MM.1S (cell line): ENCODE data around the gene HGFAC.

ENCODE experiments used
- DNase-seq: peaks from one replicate; pipeline ENCODE4 v3.0.0-alpha.2; 2015
- H2AFZ ChIP-seq: fragments of 300-600 bp; sonication (generic); 2 replicates; pipeline ENCODE4 v1.6.0; 2016; ENCODE audit warnings: antibody characterized with exemption, low read length
- H3F3A ChIP-seq: fragments of 300-600 bp; sonication (generic); 2 replicates; pipeline ENCODE4 v1.6.1; 2016; ENCODE audit warnings: mild to moderate bottlenecking, antibody characterized with exemption, low read length, moderate library complexity, mixed read lengths; ENCODE audit not compliant: insufficient read depth
- H3K27ac ChIP-seq: fragments of 300-600 bp; sonication (generic); 2 replicates; pipeline ENCODE4 v1.5.1; 2016; ENCODE audit warnings: mild to moderate bottlenecking, low read length
- H3K27me3 ChIP-seq: fragments of 300-600 bp; sonication (generic); replicated peaks from 2 replicates; pipeline ENCODE4 v1.6.0; 2016; ENCODE audit warnings: low read length; ENCODE audit not compliant: insufficient read depth
- H3K36me3 ChIP-seq: fragments of 300-600 bp; sonication (generic); replicated peaks from 2 replicates; pipeline ENCODE4 v1.6.1; 2016; ENCODE audit warnings: mild to moderate bottlenecking, low read length, mixed read lengths; ENCODE audit not compliant: insufficient read depth
- H3K4me1 ChIP-seq: fragments of 300-600 bp; sonication (generic); 2 replicates; pipeline ENCODE4 v1.6.1; 2016; ENCODE audit warnings: low read length, mixed read lengths
- H3K4me2 ChIP-seq: fragments of 300-600 bp; sonication (generic); 2 replicates; pipeline ENCODE4 v1.6.0; 2016; ENCODE audit warnings: low read depth, low read length
- H3K4me3 ChIP-seq: fragments of 300-600 bp; sonication (generic); 2 replicates; pipeline ENCODE4 v1.5.1; 2016; ENCODE audit warnings: low read length, mixed read lengths
- H3K79me2 ChIP-seq: fragments of 300-600 bp; sonication (generic); 2 replicates; pipeline ENCODE4 v1.6.1; 2016; ENCODE audit warnings: mixed run types, low read length, mixed read lengths
- H3K9ac ChIP-seq: fragments of 300-600 bp; sonication (generic); 2 replicates; pipeline ENCODE4 v1.6.1; 2016; ENCODE audit warnings: low read length, mixed read lengths
- H3K9me2 ChIP-seq: fragments of 300-600 bp; sonication (generic); replicated peaks from 2 replicates; pipeline ENCODE4 v1.6.1; 2016; ENCODE audit warnings: mild to moderate bottlenecking, low read length, mixed read lengths; ENCODE audit not compliant: insufficient read depth
- H3K9me3 ChIP-seq: fragments of 300-600 bp; sonication (generic); replicated peaks from 2 replicates; pipeline ENCODE4 v1.6.1; 2016; ENCODE audit warnings: mild to moderate bottlenecking, low read length, mixed read lengths; ENCODE audit not compliant: insufficient read depth
- H4K20me1 ChIP-seq: fragments of 300-600 bp; sonication (generic); 2 replicates; pipeline ENCODE4 v1.6.1; 2016; ENCODE audit warnings: mild to moderate bottlenecking, low read length, moderate library complexity, mixed read lengths; ENCODE audit not compliant: insufficient read depth
- EZH2 ChIP-seq: fragments of 300-600 bp; sonication (generic); optimal IDR thresholded peaks from 2 replicates; pipeline ENCODE3; 2017; ENCODE audit warnings: low read depth, mild to moderate bottlenecking, antibody characterized with exemption, low read length, mixed read lengths
- EZH2phosphoT487 ChIP-seq: fragments of 300-600 bp; sonication (generic); IDR thresholded peaks from 2 replicates; pipeline ENCODE4 v1.6.1; 2018; ENCODE audit warnings: antibody characterized with exemption, low read length
- TF ChIP-seq, protein P1 (sequence below): fragments of 300-600 bp; sonication (generic); IDR thresholded peaks from 2 replicates; pipeline ENCODE4 v1.5.1; 2016; ENCODE audit warnings: antibody characterized with exemption, low read length, mixed read lengths

HGFAC gene

DNA sequence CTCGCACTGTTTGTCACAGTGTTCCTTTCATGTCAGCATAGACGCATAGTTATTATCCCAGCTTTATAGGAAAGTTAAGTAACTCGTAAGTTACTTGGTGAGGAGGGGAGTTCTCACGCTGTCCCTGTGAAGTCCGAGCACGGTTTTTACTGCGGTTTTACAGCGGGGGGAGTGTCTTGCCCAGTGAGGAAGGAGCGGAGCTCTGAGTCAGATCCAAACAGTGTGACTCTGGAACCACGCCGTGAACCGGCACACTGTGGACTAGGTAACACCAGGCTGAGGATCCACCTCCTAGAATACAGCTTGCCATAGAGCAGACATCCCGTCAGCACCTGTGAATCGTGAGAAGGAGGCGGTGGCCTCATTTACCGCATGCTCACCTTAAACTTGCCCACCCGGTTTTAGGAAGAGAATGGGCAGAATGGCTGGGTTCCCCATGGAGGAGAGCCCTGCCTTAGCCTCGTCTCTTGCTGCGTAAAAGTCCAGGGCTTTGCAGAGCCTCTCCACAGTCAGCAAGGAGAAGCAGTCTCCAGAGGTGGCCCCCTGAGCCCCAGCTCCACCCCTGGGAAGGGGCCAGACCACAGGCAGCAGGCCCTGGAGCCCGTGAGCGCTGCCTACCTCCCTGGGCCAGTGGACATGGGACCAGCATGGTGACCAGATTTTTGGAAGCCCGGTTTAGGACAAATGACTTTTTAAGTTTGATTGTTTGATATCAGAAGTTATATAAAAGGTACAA lies 40.2 kb upstream of the HGFAC start:
- no peaks in the 10 kb centered on the region for H3K27me3 ChIP-seq
- H3K79me2 ChIP-seq, result no peaks in the 10 kb centered on the region
- H3K4me1 ChIP-seq, result no peaks in the 10 kb centered on the region
- no peaks in the 10 kb centered on the region for H3K36me3 ChIP-seq
- no peak for TF ChIP-seq EZH2
- H3F3A ChIP-seq, result no peaks in the 10 kb centered on the region
- no peaks in the 10 kb centered on the region for H3K9me2 ChIP-seq
- no peak overlapping the region for H3K4me3 ChIP-seq
- no peaks in the 10 kb centered on the region for H4K20me1 ChIP-seq
- no peak overlapping the region for H3K27ac ChIP-seq
- no peaks in the 10 kb centered on the region for H3K9me3 ChIP-seq
- DNase-seq, result no peak
- H3K4me2 ChIP-seq, result no peak overlapping the region
- H3K9ac ChIP-seq, result no peak overlapping the region
- H2AFZ ChIP-seq, result no peak overlapping the region

DNA sequence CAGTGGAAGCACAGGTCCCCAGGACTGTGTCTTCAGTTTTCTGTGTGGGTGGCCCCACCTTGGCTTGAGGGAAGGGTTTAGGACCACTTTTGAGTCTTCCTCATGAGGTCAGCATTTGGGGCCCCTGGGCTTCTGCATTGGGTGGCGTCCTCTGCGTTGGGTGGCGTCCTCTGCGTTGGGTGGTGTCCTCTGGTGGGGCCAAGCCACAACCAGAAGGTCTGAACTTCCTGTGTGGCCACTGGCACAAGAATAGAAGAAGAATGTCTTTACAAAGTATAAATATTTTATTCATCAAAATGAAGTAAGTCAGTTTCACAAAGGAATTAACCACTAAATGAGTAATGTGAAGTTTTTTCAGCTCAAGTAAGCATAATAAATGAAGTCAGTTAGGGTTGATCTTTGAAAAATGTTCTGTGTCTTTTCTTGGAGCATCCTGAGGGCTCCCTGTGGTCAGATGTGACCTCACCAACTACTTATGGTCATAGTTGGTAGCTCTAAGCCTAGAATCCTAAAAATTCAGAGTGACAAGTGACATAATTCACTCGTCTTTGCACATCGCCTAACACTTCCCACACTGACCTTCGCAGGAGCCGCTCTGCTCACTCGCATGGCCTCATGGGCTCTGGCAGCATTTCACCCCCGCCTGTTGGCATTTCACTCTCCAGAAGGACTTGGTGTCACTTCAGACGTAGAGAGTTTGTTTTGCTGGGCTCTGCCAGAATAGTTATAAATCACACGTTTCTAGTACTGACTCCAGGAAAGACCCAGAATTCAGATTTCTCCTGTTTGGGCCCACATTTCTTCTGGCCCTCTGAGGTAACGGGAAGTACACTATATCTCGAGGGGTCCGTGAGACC lies 39.0 kb upstream of the HGFAC start:
- H3K27me3 ChIP-seq, result no peaks in the 10 kb centered on the region
- H3K9me2 ChIP-seq, result no peaks in the 10 kb centered on the region
- H3K36me3 ChIP-seq, result no peaks in the 10 kb centered on the region
- no peaks in the 10 kb centered on the region for H4K20me1 ChIP-seq
- H2AFZ ChIP-seq, result no peak overlapping the region
- TF ChIP-seq EZH2, result no peak
- TF ChIP-seq, protein P1, sequence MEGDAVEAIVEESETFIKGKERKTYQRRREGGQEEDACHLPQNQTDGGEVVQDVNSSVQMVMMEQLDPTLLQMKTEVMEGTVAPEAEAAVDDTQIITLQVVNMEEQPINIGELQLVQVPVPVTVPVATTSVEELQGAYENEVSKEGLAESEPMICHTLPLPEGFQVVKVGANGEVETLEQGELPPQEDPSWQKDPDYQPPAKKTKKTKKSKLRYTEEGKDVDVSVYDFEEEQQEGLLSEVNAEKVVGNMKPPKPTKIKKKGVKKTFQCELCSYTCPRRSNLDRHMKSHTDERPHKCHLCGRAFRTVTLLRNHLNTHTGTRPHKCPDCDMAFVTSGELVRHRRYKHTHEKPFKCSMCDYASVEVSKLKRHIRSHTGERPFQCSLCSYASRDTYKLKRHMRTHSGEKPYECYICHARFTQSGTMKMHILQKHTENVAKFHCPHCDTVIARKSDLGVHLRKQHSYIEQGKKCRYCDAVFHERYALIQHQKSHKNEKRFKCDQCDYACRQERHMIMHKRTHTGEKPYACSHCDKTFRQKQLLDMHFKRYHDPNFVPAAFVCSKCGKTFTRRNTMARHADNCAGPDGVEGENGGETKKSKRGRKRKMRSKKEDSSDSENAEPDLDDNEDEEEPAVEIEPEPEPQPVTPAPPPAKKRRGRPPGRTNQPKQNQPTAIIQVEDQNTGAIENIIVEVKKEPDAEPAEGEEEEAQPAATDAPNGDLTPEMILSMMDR, result no peak
- no peak for TF ChIP-seq EZH2phosphoT487
- H3K79me2 ChIP-seq, result no peaks in the 10 kb centered on the region
- H3K4me3 ChIP-seq, result no peak overlapping the region
- no peak overlapping the region for H3K9ac ChIP-seq
- H3K4me1 ChIP-seq, result no peaks in the 10 kb centered on the region
- DNase-seq, result no peak
- no peaks in the 10 kb centered on the region for H3F3A ChIP-seq
- H3K4me2 ChIP-seq, result no peak overlapping the region
- H3K9me3 ChIP-seq, result no peaks in the 10 kb centered on the region
- no peak overlapping the region for H3K27ac ChIP-seq

DNA sequence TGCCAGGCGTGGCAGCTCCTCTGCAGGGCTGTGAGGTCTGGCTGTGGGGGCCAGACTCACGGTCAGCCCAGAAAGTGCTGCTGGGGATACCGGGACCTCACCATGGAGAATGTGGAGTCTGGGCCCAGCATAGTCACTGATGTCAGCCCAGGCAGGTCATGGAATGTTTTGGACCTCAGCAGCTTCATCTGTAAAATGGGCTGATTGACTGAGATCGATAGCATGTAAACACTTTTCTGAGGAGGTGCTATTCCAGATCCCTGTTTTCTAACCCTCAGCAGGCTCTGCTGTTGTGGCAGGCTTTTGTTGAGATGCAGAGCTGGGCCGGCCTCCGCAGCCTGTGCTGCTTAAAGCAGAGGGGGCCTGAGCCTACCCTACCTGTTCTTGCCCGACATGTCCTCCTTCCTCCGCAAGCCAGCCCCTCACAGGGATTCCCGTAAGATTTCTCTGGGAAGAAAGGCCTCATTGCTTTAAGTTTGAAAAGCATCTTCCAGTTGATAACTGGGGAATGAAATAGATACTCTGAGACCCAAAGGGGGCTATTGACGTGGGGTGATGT lies 38.3 kb upstream of the HGFAC start:
- H3K79me2 ChIP-seq, result no peaks in the 10 kb centered on the region
- H4K20me1 ChIP-seq, result no peaks in the 10 kb centered on the region
- no peak overlapping the region for H3K27ac ChIP-seq
- H3K9ac ChIP-seq, result no peak overlapping the region
- no peak for DNase-seq
- H3K27me3 ChIP-seq, result no peaks in the 10 kb centered on the region
- H3K4me1 ChIP-seq, result no peaks in the 10 kb centered on the region
- TF ChIP-seq, protein P1, result no peak
- TF ChIP-seq EZH2, result no peak
- no peak for TF ChIP-seq EZH2phosphoT487
- no peak overlapping the region for H2AFZ ChIP-seq
- no peak overlapping the region for H3K4me3 ChIP-seq
- no peaks in the 10 kb centered on the region for H3K36me3 ChIP-seq
- H3K4me2 ChIP-seq, result no peak overlapping the region
- no peaks in the 10 kb centered on the region for H3F3A ChIP-seq
- H3K9me2 ChIP-seq, result no peaks in the 10 kb centered on the region
- H3K9me3 ChIP-seq, result no peaks in the 10 kb centered on the region
